ENCODE data around the gene KRTAP4-8.

- TF ChIP-seq CTCF (conservative IDR thresholded peaks at IDR 0.05) (no peak), EZH2 (IDR thresholded peaks at IDR 0.05; ENCODE audit: low read depth) (no peak)
Observed at GRCh38 chr17:41064301-41064700, 33.6 kb downstream of the KRTAP4-8 start.
